ENCODE measurements around the gene FAM110C.

Gene FAM110C

DNA sequence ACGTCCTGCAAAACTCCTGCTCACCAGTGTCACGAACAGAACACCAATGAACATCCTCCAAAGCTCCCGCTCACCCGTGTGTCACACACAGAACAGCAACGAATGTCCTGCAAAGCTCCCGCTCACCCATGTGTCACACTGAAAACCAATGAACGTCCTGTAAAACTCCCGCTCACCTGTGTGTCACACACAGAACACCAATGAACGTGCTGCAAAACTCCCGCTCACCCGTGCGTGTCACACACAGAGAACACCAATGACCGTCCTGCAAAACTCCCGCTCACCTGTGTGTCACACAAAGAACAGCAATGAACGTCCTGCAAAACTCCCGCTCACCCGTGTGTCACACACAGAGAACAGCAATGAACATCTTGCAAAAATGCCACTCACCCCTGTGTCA lies 20.5 kb upstream of the FAM110C start:
- H3K27ac ChIP-seq (ENCODE audit: low read depth, low read length): no peak overlapping the region
- no peak overlapping the region for H3K4me2 ChIP-seq (ENCODE audit: low read length)
- no peaks in the 10 kb centered on the region for H3K79me2 ChIP-seq (ENCODE audit: control insufficient read depth, low read length)
- TF ChIP-seq EZH2phosphoT487 (IDR thresholded peaks at IDR 0.05; ENCODE audit: borderline replicate concordance, low read length): no peak
- TF ChIP-seq, protein P1, sequence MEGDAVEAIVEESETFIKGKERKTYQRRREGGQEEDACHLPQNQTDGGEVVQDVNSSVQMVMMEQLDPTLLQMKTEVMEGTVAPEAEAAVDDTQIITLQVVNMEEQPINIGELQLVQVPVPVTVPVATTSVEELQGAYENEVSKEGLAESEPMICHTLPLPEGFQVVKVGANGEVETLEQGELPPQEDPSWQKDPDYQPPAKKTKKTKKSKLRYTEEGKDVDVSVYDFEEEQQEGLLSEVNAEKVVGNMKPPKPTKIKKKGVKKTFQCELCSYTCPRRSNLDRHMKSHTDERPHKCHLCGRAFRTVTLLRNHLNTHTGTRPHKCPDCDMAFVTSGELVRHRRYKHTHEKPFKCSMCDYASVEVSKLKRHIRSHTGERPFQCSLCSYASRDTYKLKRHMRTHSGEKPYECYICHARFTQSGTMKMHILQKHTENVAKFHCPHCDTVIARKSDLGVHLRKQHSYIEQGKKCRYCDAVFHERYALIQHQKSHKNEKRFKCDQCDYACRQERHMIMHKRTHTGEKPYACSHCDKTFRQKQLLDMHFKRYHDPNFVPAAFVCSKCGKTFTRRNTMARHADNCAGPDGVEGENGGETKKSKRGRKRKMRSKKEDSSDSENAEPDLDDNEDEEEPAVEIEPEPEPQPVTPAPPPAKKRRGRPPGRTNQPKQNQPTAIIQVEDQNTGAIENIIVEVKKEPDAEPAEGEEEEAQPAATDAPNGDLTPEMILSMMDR (IDR thresholded peaks at IDR 0.05; ENCODE audit: low read depth, low read length, poor library complexity, severe bottlenecking): no peak
- H3F3A ChIP-seq (ENCODE audit: control insufficient read depth, insufficient read depth): no peaks in the 10 kb centered on the region
- no peaks in the 10 kb centered on the region for H3K9me3 ChIP-seq (ENCODE audit: control insufficient read depth, insufficient read depth, low read length)
- H3K36me3 ChIP-seq (ENCODE audit: control insufficient read depth, low read length): no peaks in the 10 kb centered on the region
- H3K4me3 ChIP-seq (ENCODE audit: low read length): no peak overlapping the region
- no peaks in the 10 kb centered on the region for H3K27me3 ChIP-seq (ENCODE audit: control insufficient read depth, low read length)
- H4K20me1 ChIP-seq (ENCODE audit: control insufficient read depth, insufficient read depth, low read depth, low read length): no peaks in the 10 kb centered on the region
- H3K4me1 ChIP-seq (ENCODE audit: control insufficient read depth, low read length): no peaks in the 10 kb centered on the region
- no peaks in the 10 kb centered on the region for H3K9me2 ChIP-seq (replicated peaks; ENCODE audit: control insufficient read depth, low read length)

DNA sequence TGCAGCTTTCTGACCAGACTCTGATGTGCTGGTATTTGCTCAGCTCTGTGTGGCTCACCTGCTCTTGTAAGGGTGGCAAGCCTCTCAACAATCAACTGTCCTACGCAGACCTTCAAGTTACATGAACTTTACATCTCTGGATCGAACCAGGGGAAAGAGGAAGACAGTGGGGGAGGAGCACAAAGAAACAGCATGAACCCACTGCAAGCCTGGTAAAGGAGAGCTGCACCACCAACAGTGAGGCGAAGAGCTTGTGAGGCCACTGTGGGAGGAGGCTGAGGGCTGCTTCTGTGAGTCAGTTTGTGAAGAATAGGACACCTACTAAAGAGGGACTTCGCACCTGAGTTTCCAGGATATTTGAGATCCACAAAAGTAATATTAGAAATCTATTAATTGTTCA lies 18.8 kb upstream of the FAM110C start:
- no peaks in the 10 kb centered on the region for H3K36me3 ChIP-seq (ENCODE audit: control insufficient read depth, low read length)
- no peaks in the 10 kb centered on the region for H3K4me1 ChIP-seq (ENCODE audit: control insufficient read depth, low read length)
- no peaks in the 10 kb centered on the region for H4K20me1 ChIP-seq (ENCODE audit: control insufficient read depth, insufficient read depth, low read depth, low read length)
- no peak overlapping the region for H3K27ac ChIP-seq (ENCODE audit: low read depth, low read length)
- H3K4me3 ChIP-seq (ENCODE audit: low read length): no peak overlapping the region
- no peaks in the 10 kb centered on the region for H3K27me3 ChIP-seq (ENCODE audit: control insufficient read depth, low read length)
- TF ChIP-seq, protein P1 (IDR thresholded peaks at IDR 0.05; ENCODE audit: low read depth, low read length, poor library complexity, severe bottlenecking): no peak
- H3K9me2 ChIP-seq (replicated peaks; ENCODE audit: control insufficient read depth, low read length): no peaks in the 10 kb centered on the region
- H3F3A ChIP-seq (ENCODE audit: control insufficient read depth, insufficient read depth): no peaks in the 10 kb centered on the region
- H3K4me2 ChIP-seq (ENCODE audit: low read length): no peak overlapping the region
- no peaks in the 10 kb centered on the region for H3K9me3 ChIP-seq (ENCODE audit: control insufficient read depth, insufficient read depth, low read length)
- no peaks in the 10 kb centered on the region for H3K79me2 ChIP-seq (ENCODE audit: control insufficient read depth, low read length)

DNA sequence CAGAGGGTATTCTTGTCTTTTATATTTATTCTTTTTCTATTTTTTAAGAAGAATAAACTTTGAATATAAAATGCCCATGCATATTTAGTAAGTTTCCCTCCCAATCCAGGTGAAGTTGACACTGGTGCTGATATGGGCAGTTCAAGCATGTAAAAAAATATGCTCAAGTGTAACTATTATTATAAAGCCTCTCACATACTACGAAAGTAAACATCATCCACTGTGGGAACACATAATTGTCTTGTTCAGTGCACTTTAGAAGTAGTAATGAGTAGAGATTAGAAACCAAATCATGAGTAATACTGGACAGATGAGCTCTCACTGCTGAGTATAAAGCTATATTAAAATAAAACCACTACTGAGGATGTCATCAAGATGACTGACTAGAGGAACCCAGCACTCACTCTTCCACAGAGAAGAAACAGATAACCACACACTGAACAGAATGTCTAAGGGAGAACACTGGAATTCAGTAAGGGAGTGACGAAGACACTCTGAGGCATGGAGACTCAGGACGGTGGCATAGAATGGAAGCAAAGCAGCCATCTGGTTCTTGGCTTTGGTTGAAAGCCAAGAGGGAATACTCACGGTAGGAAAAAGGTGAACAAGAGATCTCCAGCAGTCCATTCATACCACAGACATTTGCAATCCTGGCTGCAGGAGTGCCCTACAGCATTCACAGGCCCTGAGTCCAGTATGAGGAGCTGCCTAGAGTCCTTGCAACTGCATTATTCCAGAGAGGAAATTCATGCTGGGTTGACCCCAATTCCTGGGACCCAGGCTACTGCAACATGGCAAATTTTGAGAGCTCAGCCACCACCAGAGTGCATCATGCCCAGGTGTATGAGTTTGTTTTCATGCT lies 9.5 kb upstream of the FAM110C start:
- H3K27ac ChIP-seq (ENCODE audit: low read depth, low read length): no peak overlapping the region
- no peaks in the 10 kb centered on the region for H3K36me3 ChIP-seq (ENCODE audit: control insufficient read depth, low read length)
- H3K27me3 ChIP-seq (ENCODE audit: control insufficient read depth, low read length): no peaks in the 10 kb centered on the region
- H3F3A ChIP-seq (ENCODE audit: control insufficient read depth, insufficient read depth): no peaks in the 10 kb centered on the region
- no peaks in the 10 kb centered on the region for H4K20me1 ChIP-seq (ENCODE audit: control insufficient read depth, insufficient read depth, low read depth, low read length)
- no peaks in the 10 kb centered on the region for H3K4me1 ChIP-seq (ENCODE audit: control insufficient read depth, low read length)
- H3K4me2 ChIP-seq (ENCODE audit: low read length): no peak overlapping the region
- H3K9me2 ChIP-seq (replicated peaks; ENCODE audit: control insufficient read depth, low read length): no peaks in the 10 kb centered on the region
- no peak overlapping the region for H3K4me3 ChIP-seq (ENCODE audit: low read length)
- H3K79me2 ChIP-seq (ENCODE audit: control insufficient read depth, low read length): no peaks in the 10 kb centered on the region
- TF ChIP-seq, protein P1 (IDR thresholded peaks at IDR 0.05; ENCODE audit: low read depth, low read length, poor library complexity, severe bottlenecking): no peak
- no peak for TF ChIP-seq EZH2phosphoT487 (IDR thresholded peaks at IDR 0.05; ENCODE audit: borderline replicate concordance, low read length)
- peaks cover 22% of the 10 kb centered on the region; the same call in 1 of the 2 replicates for H3K9me3 ChIP-seq (ENCODE audit: control insufficient read depth, insufficient read depth, low read length)
